ENCODE measurements around the gene EIF4H. TPM values are rescaled to one million over a fixed set of nuclear protein-coding genes. Genes with fewer than 3 reads are reported as not detected.

EIF4H gene
- total and polyA plus RNA-seq, 9 of the 15 experiments (the other 6 are each of a cell fraction or from before 2014, with no cell fraction given) = 11.0 to 435 (median 319) TPM

DNA sequence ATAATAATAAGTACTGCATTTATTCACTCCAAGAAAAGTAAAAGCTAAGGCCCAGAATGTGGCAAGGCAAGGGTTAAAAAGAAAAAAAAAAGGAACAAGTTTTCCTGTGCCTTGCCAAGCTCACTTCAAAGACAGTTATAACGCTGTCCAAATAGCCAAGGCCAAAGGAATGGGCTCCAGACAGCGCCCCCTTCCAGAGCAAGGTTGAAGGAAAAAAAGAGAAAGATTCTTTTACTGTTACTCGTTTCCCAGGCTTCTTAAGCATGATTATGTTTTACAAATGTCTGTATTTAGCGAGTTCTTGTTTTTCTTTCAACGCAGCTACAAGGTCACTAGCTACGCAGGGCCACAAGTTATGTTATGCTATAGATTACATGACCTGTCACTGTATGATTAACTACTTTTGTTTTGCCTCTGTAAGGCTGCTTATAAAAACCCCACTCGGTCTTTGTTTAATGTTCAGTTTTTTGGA, 9.1 kb upstream of the EIF4H start (continued):
- TF ChIP-seq MAFF (IDR thresholded peaks at IDR 0.05; ENCODE audit: low read length) (no peak), ZNF717 (CRISPR knock-in tag; IDR thresholded peaks at IDR 0.05) (no peak), BMI1 (IDR thresholded peaks at IDR 0.05; ENCODE audit: low read length) (no peak), SMARCE1 (IDR thresholded peaks at IDR 0.05) (peak; percentile 71; the same call in 1 of the 2 replicates), MCM5 (IDR thresholded peaks at IDR 0.05; ENCODE audit: low read depth) (no peak), ARNT (IDR thresholded peaks at IDR 0.05) (peak in 1 of 2 experiments; percentile 8; a peak in 1 of 4 replicates), MTF1 (CRISPR knock-in tag; IDR thresholded peaks at IDR 0.05; ENCODE audit: borderline replicate concordance) (no peak), ZNF217 (CRISPR knock-in tag; IDR thresholded peaks at IDR 0.05) (no peak), SMAD2 (IDR thresholded peaks at IDR 0.05; ENCODE audit: low read depth, low read length) (no peak), FOXM1 (IDR thresholded peaks at IDR 0.05; ENCODE audit: low read depth) (0 out of 2 replicates have a peak, but pooled peaks have one; percentile 10), FOXM1 (CRISPR knock-in tag; IDR thresholded peaks at IDR 0.05; ENCODE audit: low read depth) (no peak), ZNF507 (tag; conservative IDR thresholded peaks at IDR 0.05) (no peak), ZNF384 (IDR thresholded peaks at IDR 0.05; ENCODE audit: low read depth, low read length) (peak; percentile 95), FOXA1 (IDR thresholded peaks at IDR 0.05; ENCODE audit: borderline replicate concordance) (no peak), NONO (IDR thresholded peaks at IDR 0.05; ENCODE audit: low read depth in 2 of 2, low read length in 1 of 2) (no peak), FOXJ3 (CRISPR knock-in tag; IDR thresholded peaks at IDR 0.05) (no peak), MTA1 (IDR thresholded peaks at IDR 0.05; ENCODE audit: borderline replicate concordance) (no peak), NBN (IDR thresholded peaks at IDR 0.05; ENCODE audit: low read depth) (peak; percentile 23; the same call in 1 of the 2 replicates), FOXA3 (CRISPR knock-in tag; conservative IDR thresholded peaks at IDR 0.05 in 1 of 2, IDR thresholded peaks at IDR 0.05 in 1 of 2) (no peak), POLR2B (IDR thresholded peaks at IDR 0.05; ENCODE audit: low read depth, partially characterized antibody) (no peak), SIN3B (IDR thresholded peaks at IDR 0.05; ENCODE audit: low read depth) (no peak)
- TF ChIP-seq, protein P1, sequence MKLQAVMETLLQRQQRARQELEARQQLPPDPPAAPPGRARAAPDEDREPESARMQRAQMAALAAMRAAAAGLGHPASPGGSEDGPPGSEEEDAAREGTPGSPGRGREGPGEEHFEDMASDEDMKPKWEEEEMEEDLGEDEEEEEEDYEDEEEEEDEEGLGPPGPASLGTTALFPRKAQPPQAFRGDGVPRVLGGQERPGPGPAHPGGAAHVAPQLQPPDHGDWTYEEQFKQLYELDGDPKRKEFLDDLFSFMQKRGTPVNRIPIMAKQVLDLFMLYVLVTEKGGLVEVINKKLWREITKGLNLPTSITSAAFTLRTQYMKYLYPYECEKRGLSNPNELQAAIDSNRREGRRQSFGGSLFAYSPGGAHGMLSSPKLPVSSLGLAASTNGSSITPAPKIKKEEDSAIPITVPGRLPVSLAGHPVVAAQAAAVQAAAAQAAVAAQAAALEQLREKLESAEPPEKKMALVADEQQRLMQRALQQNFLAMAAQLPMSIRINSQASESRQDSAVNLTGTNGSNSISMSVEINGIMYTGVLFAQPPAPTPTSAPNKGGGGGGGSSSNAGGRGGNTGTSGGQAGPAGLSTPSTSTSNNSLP (IDR thresholded peaks at IDR 0.05; ENCODE audit: borderline replicate concordance, low read depth, low read length) = no peak
- TF ChIP-seq, protein P2, sequence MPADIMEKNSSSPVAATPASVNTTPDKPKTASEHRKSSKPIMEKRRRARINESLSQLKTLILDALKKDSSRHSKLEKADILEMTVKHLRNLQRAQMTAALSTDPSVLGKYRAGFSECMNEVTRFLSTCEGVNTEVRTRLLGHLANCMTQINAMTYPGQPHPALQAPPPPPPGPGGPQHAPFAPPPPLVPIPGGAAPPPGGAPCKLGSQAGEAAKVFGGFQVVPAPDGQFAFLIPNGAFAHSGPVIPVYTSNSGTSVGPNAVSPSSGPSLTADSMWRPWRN (IDR thresholded peaks at IDR 0.05; ENCODE audit: low read depth) = no peak
- TF ChIP-seq, protein P3, sequence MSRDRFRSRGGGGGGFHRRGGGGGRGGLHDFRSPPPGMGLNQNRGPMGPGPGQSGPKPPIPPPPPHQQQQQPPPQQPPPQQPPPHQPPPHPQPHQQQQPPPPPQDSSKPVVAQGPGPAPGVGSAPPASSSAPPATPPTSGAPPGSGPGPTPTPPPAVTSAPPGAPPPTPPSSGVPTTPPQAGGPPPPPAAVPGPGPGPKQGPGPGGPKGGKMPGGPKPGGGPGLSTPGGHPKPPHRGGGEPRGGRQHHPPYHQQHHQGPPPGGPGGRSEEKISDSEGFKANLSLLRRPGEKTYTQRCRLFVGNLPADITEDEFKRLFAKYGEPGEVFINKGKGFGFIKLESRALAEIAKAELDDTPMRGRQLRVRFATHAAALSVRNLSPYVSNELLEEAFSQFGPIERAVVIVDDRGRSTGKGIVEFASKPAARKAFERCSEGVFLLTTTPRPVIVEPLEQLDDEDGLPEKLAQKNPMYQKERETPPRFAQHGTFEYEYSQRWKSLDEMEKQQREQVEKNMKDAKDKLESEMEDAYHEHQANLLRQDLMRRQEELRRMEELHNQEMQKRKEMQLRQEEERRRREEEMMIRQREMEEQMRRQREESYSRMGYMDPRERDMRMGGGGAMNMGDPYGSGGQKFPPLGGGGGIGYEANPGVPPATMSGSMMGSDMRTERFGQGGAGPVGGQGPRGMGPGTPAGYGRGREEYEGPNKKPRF (IDR thresholded peaks at IDR 0.05; ENCODE audit: low read depth, low read length) = no peak
- TF ChIP-seq, protein P4, sequence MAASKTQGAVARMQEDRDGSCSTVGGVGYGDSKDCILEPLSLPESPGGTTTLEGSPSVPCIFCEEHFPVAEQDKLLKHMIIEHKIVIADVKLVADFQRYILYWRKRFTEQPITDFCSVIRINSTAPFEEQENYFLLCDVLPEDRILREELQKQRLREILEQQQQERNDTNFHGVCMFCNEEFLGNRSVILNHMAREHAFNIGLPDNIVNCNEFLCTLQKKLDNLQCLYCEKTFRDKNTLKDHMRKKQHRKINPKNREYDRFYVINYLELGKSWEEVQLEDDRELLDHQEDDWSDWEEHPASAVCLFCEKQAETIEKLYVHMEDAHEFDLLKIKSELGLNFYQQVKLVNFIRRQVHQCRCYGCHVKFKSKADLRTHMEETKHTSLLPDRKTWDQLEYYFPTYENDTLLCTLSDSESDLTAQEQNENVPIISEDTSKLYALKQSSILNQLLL (CRISPR knock-in tag; IDR thresholded peaks at IDR 0.05; ENCODE audit: borderline replicate concordance) = no peak

Measured in K562 (cell line).